Muscle of arm (tissue), 14 donors: Measurements from ENCODE around the gene GART. TPM values are rescaled to one million over a fixed set of nuclear protein-coding genes. Genes with fewer than 3 reads are reported as not detected.
"Not testable (repeated sequence)": the region's sequence is repeated elsewhere in the genome, so short reads cannot be mapped to it uniquely, and the experiment has no call there.

Experiments used
- DNase-seq: peaks from one replicate; pipeline ENCODE4 v3.0.0-alpha.2; 2013
- long read RNA-seq, 11 donors: transcript quantifications; one replicate each; lab custom pipeline, GENCODE V29; 2026
- polyA plus RNA-seq, 12 donors: library from polyadenylated mRNA; unstranded; fragments of 120-200 nt; gene quantifications; one replicate each; pipeline ENCODE4 v1.2.1, GENCODE V29; 2013; ENCODE audit not compliant: insufficient read length in 12 of 12

GART gene
- 100 to 1,000 TPM in 1 of 12 donors, 10 to 100 TPM in 10, not detected in 1; 42.7 to 129 (median 57.8) TPM for polyA plus RNA-seq
- long read RNA-seq, donor 1, partial matches to known transcripts = 187 of 559 reads
- long read RNA-seq, donor 1, other reads (novel, unspliced or antisense) = 365 of 559 reads
- long read RNA-seq, donor 2, transcript GART-203 (22 exons, 3,341 nt) = major isoform, 7 of 13 reads
- long read RNA-seq, donor 2, partial matches to known transcripts = 0 of 13 reads
- long read RNA-seq, donor 2, other reads (novel, unspliced or antisense) = 0 of 13 reads
- long read RNA-seq, donor 3, partial matches to known transcripts = 0 of 5 reads
- long read RNA-seq, donor 3, other reads (novel, unspliced or antisense) = 0 of 5 reads
- long read RNA-seq, donor 4, partial matches to known transcripts = 0 of 3 reads
- long read RNA-seq, donor 4, other reads (novel, unspliced or antisense) = 0 of 3 reads
- long read RNA-seq, donor 5, transcript GART-201 (11 exons, 2,149 nt) = major isoform, 6 of 20 reads
- long read RNA-seq, donor 5, transcript GART-203 (22 exons, 3,341 nt) = major isoform, 6 of 20 reads
- long read RNA-seq, donor 5, partial matches to known transcripts = 6 of 20 reads
- long read RNA-seq, donor 5, other reads (novel, unspliced or antisense) = 0 of 20 reads
- long read RNA-seq, donor 6, partial matches to known transcripts = 53 of 59 reads
- long read RNA-seq, donor 6, other reads (novel, unspliced or antisense) = 0 of 59 reads
- long read RNA-seq, donor 7, partial matches to known transcripts = 0 of 4 reads
- long read RNA-seq, donor 7, other reads (novel, unspliced or antisense) = 0 of 4 reads
- long read RNA-seq, donor 8, partial matches to known transcripts = 102 of 357 reads
- long read RNA-seq, donor 8, other reads (novel, unspliced or antisense) = 249 of 357 reads
- long read RNA-seq, donor 9, partial matches to known transcripts = 0 of 2 reads
- long read RNA-seq, donor 9, other reads (novel, unspliced or antisense) = 0 of 2 reads
- long read RNA-seq, donor 10, partial matches to known transcripts = 0 of 8 reads
- long read RNA-seq, donor 10, other reads (novel, unspliced or antisense) = 0 of 8 reads
- long read RNA-seq, donor 11, transcript GART-203 (22 exons, 3,341 nt) = major isoform, 5 of 415 reads
- long read RNA-seq, donor 11, partial matches to known transcripts = 161 of 415 reads
- long read RNA-seq, donor 11, other reads (novel, unspliced or antisense) = 245 of 415 reads

DNA sequence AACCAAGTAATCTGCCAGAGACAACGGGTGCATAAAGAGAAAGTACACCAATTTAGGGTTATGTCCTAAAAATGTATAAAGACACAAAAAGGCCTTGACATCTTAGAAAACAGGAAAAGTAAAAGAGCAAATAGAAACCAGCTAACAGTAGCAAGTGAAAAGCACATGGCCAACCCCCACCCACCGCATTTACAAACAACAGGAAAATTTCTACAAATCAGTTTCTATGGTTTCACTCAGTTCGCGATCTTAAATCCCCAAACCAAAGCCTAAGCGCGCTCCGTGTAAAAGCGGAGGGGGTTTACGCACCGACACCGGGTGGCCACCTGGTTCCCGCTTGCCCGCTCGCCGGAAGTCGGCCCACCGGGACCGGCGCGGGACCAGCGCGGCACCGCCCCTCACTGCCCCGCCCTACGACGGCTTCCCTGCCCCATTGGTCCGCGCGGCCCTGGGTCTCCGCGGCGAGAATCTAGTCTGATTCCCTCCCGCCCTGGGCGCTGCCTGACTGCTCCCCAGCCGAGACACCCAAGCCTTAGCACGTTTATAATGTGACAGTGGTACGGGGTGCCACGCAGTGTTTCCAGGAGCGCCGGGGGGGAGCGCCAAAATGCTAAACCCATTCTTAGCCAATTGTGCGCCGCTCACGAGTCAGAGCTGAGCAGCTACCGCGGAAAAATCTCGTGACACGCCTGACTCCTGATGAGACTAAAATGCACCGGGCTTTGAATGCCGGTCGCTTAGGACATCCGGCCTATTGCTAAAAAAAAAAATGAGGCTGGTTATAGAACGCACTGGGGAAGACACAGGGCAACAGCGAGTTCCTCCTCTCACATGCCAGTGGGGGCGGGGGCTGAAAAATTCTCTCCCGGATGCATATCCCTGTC, at the start of gene GART:
Gene GART, minus strand, starts transcription at position 362 of the 884 bp plus-strand sequence. CDS start 2,802 bp downstream, outside the sequence.
- DNase-seq = peak; percentile 86

DNA sequence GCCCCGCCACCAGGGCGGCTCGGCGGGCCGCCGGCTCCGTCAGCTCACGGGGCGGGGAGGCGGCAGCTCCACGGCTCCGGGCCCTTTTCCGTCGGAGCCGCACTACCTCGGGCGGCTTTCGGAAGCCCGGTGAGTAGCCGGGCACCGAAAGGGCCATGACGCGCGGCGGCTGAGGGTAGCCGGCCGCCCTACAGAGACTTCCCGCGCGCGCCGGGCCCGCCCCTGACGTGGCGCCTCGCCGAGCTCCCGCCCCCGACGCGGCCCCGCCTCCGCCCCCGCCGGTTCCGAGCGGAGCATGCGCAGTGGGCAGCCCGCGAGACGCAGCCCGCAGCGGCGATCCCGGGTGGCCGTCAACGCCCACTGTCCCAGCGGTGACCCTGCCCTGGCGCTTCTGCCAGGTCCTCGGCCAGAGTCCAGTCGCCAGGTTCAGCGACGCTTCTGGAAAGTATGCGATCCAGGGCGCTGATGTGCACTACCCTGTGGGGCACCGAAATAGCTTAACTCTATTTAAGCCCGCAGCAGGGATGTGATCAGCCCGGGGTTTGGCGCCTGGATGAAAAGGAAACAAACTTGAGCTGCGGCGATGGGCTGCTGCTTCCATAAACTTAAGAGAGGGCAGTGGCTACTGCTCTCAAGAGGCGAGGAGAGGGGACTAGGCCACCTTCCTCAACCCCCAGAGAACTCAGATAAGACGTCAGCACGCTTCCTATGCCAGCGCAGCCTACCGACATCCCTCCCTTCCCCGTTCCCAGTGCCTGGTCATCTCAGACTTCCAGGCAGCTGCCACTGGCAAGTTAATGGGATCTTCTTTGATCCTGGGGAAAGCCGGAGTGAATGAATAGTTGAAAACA, 46.8 kb upstream of the GART start, which contains the start of gene DONSON:
Gene DONSON, minus strand, starts transcription at position 200 of the 851 bp plus-strand sequence. Its CDS starts 43 bp downstream, at position 157.
- DNase-seq = peak; percentile 89

DNA sequence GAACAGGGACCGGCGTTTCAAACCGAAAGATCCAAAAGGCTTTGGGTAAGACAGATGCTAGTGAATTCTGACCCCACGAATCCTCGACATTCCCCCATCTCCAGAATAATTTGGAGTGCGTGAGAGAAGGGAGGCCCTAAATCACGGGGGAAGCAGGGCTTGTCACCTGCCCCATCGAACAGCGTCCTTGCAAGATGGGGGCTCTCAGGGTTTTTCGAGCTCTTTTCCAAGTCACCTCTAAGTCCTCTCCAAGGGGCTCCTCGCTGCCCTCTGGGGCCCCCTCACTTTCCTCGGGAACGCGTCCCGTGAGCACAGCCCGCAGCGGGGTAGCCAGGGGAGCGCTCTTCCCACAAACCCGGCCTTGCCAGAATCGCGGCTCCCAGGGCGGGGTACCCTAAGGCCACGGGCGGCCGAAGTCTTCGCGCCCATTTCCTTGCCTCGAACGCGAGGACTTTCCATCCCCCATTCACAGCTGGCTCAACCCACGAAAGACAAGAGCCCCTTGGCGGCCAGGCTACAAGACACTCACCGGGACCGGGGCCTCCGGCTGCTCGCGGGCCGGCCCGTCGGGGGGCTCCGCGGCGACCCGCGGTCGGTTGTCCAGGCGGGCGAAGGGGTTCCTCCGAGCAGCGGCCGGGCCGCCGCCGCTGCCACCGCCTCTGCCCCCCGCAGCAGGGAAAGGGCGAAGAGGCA, 46.0 kb upstream of the GART start:
- DNase-seq = peak; percentile 44

DNA sequence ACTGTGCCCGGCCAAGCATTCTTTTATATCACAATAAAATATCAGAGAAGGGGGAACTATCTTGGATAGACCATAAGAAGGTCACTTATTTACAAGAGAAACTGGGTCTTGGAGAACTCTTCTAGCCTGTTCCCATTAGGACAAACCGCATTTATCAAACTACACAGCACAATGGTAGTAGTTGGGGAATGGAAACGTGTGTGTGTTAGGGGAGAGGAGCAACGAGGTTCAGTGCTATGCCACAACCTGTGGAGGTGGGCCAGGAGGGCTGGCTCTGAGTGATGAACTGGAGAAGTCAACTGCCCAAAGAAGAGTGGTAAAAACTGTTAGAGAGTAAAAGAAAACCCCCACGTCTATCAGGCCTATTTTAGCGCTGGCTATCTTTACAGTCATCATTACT, 45.0 kb upstream of the GART start:
- no peak for DNase-seq

DNA sequence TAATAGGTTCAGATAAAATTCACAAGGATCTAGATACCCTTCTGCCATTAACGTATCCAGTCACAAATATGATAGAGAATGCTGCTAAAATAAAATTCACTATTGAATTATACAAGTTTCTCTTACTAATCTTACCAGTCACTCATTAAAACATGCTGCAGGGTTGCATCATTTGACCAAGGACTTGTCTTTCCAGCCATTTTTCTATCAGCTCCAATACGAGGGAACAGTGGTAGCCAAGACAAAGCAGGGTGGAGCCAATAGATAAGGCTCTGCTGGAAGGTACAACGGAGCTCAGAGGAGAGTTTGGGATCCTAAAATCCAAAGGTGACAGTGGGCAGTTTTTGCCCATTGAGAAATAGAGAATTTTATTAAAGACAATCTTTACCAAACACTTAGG, 42.5 kb upstream of the GART start:
- no peak for DNase-seq

DNA sequence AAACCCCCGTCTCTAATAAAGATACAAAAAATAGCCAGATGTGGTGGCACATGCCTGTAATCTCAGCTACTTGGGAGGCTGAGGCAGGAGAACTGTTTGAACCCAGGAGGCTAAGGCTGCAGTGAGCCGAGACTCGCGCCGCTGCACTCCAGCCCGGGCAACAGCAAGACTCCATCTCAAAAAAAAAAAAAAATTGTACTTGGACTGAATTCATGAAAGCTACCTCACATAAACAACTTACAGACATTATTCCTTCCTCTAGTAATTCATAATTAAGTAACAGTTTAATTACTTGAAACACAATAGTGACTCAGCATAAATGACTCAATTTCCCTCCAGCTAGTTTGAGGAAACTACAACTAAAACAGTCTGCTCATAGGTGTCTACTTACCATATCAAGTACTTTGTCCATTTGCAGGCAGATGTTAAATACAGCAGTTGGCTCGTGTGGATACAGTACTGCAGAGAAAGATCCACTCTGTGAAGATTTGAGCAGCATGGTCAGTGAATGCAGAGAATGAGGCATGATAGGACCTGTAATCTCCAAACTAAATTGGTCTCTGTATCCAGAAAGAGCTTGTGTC, 37.1 kb upstream of the GART start:
- DNase-seq = no peak

DNA sequence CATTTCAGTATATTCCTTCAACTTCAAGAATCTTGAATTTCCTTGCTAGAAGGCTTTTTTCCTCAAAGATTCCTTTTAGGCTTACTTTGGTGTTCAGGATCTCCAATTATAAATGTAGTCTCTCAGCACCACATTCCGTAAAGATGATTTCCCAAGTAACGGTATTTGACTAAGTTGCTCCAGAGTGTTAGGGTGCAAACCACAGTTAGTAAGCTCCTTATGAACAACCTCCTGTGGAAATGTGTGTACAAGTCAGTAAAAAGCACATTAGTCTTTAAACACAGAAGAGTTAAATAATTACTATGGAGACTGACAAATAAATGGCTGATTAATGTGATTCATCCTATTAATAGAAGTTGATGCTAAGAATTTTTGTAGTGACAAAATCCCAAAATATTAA, 36.3 kb upstream of the GART start:
- no peak for DNase-seq

DNA sequence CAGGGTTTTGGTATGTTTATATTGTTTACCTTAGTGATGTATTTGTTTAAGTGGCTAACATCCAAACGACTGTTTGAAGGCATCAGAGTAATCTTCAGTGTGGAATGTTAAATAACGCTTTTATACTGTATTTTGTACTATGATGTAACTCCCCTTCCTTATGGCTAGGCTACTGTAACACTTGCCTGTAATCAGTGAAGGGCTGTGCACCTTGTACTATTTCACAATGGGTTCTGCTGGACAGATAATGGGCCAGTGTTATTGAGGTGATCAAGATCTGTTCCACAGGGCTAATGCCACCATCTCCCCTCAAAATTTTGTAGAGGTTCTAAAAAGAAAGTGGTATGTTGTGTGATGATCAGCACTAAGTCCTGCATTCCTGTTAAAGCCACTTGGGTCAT, 34.8 kb upstream of the GART start:
- DNase-seq = not testable (repeated sequence)

DNA sequence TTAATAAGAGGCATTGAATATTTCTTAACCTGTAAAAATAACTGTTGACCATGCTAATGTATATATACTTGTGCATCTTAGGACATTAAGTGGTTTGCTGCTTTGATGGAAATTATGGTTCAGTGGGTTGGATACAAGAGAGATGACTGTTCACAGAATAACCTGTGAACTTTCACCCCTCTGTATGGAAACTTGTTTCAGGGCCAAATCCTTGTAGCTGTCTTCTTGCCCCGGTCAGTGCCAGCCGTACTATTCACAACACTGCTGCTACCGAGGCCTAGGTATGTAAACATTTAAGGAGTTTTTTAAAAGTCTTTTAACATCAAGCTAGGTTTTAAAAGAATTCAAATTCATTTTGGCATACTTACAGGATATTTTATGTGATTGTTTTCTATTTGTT, 30.4 kb upstream of the GART start:
- no peak for DNase-seq

DNA sequence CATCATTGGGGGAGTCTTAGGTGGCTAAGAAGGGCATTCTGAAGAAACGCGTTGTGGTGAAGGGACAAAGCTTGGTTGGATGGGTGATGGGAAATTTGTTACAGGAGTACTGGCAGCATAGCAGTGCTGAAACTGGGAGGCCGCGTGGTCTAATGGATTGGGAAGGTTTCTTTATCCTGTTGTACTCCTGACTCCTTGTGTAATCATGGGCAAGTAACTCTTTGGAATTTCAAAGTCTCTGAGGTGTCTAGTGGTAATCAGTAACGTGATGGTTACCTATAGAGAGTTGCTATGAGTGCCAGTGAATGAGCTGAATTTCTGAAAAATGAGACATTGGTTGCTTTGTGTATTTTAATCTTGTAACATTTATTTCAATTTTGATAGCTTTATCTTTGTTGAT, 28.1 kb upstream of the GART start:
- DNase-seq = no peak

DNA sequence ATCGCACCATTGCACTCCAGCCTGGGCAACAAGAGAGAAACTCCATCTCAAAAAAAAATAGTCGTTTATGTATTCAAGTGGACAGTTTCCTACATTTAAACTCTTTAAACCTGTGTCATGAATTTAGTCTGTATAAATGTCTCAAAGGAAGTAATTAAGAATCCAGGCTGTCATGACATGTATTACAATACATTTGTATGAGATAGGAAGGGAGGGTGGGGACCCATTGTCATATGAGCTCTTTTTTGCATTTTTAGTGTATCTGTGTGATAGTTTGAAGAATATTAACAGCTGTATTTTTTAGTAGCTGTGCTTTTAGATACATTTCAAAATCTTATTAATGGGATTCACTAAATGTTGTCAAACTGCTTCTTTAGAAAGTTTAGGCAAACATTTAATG, 26.5 kb upstream of the GART start:
- no peak for DNase-seq

DNA sequence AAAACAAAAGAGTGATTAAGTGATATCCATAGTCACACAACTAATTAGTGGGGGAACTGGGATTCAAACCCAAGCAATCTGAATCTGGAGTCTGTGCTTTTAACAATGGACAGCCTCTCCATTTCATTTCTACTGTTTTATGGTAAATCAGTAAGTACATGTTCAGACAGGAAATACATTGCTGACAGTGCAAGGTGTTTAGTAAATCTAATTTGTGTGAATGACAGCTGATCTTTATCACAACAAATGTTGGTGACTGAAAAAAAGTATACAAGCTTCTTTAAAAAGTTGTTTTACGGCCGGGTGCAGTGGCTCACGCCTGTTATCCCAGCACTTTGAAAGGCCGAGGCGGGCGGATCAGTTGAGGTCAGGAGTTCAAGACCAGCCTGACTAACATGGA, 26.0 kb upstream of the GART start:
- no peak for DNase-seq

DNA sequence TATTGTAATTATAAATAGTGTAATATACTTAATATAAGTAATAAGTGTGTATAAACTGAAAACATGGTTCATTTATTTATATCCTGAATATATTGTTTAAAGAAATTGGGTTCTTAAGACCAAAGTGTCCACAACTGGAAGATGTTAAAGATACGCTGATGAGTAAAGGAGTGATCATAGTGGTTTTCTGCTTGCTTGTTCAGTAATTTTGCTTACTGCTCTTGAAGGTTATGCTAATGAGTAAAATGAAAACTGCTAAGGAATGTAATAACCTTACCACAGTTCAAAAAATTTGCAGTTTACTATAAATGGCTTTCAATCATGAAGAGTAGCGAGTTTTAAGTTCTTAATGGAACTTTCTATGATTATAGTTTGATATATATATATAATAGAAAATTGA, 24.6 kb upstream of the GART start:
- no peak for DNase-seq

DNA sequence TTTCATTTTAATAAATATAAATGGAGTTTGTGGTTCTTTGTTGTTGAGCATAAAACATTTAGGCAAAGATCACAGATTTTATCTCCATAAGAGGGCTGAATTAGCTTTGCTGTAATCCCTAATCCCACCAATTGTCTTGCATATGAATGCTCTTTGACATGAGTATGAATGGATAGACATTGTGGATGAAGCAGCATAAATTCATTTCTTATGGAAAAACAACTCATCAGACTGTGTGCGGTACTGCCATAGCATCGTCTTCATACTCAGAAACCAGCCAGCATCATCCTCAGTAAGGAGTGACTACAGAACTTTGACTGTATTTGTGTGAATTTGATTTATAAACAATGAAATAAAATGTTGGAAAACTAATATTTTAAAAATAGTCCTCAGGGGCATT, 20.5 kb upstream of the GART start:
- DNase-seq = no peak

DNA sequence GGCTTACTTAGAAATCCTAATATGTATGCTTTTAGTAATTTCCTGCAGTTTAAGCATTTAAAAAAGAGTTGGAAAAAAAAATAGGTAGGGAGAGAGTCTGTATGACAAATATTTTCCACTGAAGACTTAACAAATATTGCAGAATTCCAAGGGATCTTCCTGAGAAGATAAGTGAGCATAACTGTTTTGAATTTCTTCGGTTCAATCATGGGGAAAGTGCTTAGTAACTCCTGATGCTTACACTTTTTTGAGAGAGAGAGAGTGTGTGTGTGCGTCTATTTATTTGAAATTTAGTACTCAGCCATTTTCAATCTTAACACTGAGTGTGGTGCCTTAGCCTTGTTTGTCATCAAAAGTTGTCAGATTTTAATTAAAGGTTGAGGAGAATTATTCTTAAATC, 19.5 kb upstream of the GART start:
- no peak for DNase-seq

DNA sequence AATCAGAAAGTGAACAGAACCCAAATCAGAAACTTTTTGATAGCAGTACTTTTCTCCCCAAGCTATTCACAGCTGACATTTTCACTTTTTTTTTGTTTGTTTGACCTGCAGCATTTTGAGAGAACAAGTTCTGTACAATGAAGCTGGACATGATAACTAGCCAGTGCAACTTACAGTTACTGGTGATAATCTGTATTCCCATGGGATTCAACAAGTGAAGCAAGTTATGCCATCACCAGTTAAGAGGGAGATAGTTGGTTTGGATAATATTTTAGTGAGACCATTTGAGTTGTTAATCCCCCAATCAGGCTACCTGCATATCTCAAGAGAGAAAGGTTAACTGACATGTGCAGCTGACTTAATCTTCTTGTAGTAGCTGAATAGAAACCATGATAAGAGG, 19.0 kb upstream of the GART start:
- DNase-seq = no peak

DNA sequence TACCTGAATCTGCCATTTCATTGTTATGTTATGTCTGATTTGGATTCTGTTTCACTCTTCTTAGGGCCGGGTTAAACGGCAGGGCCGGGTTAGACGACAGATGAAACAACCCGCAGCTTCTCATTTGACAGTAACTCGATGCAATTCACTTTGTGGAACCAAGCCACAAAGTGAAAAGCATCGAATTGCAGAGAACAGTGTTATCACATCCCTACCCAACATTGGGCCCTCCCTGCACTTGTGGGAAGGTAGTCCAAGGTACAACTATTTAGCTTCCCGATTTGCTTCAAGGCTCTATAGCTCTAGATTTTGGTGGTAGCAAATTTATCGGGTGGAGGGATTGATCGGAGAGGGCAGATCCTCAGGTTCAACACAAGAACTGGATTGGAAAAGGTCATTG, 17.9 kb upstream of the GART start:
- no peak for DNase-seq

DNA sequence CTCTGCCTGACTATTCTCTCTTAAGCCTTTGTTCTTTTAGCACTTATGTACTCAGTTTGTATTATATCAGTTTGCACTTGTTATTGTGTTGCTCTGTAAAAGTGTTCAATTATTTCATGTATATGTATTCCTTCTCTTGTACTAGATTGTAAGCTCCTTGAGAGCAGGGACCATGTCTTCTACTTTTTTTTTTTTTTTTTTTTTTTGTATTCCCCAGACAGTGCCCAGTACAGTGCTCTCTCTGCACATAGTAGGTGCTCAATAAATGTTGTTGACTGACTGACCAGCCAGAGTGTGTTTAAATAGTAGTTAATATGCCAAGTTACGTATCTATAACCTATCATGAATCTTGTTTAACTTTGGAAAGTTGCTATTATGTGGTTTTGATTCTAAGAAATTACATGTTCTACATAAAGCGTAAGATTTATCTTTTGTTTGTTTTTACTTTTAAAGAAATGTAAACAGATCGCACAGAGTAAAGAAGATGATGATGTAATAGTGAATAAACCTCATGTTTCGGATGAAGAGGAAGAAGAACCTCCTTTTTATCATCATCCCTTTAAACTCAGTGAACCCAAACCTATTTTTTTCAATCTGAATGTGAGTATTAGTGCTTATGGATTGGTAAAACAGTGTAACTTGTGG, 17.0 kb upstream of the GART start:
- no peak for DNase-seq
